ENCODE data around the gene CREG2. TPM values are rescaled to one million over a fixed set of nuclear protein-coding genes. Genes with fewer than 3 reads are reported as not detected.

CREG2 gene
- total RNA-seq, 1 donor from 2014 or later, result not detected

DNA sequence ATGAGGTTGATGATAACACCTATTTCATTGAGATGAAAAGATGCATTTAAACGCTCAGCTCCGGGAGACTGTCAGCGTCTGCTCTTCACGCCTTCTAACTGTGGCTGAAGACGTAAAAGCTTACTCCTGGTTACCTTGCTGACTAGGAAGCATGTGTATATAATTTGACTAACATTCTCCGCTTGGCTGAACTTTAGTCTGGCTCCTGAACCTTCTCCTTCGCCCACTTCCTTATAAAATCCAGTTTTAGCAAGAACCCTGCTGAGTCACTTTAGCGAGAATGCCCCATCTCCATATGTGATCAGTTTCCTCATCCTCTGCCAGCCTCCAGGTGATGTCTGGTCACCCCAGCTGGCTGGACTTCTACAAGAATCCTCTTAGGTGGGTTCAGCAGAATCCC lies 12.7 kb upstream of the CREG2 start:
- ChIA-PET CTCF (interaction anchor here (0.7 to 2.3 kb wide), 3 partner anchors 12 to 52 kb away, joined by 3 to 8 read pairs (median 3); partner anchors contain the start of gene CREG2), POLR2A (interaction anchor here (0.6 to 2.3 kb wide), 5 partner anchors 13 to 431 kb away, joined by 3 to 15 read pairs (median 6); partner anchors contain the start of genes CREG2 and RNF149)
- intact Hi-C loops (cut with micrococcal nuclease), result loop anchor here (2.0 to 5.0 kb wide), 5 partner anchors 93 to 852 kb away; partner anchors contain the start of genes CNOT11 and MAP4K4
- TF ChIP-seq, protein P1, sequence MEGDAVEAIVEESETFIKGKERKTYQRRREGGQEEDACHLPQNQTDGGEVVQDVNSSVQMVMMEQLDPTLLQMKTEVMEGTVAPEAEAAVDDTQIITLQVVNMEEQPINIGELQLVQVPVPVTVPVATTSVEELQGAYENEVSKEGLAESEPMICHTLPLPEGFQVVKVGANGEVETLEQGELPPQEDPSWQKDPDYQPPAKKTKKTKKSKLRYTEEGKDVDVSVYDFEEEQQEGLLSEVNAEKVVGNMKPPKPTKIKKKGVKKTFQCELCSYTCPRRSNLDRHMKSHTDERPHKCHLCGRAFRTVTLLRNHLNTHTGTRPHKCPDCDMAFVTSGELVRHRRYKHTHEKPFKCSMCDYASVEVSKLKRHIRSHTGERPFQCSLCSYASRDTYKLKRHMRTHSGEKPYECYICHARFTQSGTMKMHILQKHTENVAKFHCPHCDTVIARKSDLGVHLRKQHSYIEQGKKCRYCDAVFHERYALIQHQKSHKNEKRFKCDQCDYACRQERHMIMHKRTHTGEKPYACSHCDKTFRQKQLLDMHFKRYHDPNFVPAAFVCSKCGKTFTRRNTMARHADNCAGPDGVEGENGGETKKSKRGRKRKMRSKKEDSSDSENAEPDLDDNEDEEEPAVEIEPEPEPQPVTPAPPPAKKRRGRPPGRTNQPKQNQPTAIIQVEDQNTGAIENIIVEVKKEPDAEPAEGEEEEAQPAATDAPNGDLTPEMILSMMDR (IDR thresholded peaks at IDR 0.05), result no peak
- peaks cover 5% of the 10 kb centered on the region for H3K27me3 Mint-ChIP-seq
- peak overlapping the region; percentile 84 for H3K27ac Mint-ChIP-seq
- peak overlapping the region; percentile 56 for H3K4me3 Mint-ChIP-seq
- no peaks in the 10 kb centered on the region for H3K36me3 Mint-ChIP-seq (ENCODE audit: low read depth)
- H3K4me1 Mint-ChIP-seq, result peaks cover 58% of the 10 kb centered on the region
- DNase-seq (no peak), ATAC-seq (ENCODE audit: low read depth) (peak; percentile 30)
- H3K9me3 Mint-ChIP-seq, result peaks cover 3% of the 10 kb centered on the region

- H3K27ac Mint-ChIP-seq, result peak overlapping the region; percentile 84
- ChIA-PET POLR2A (interaction anchor here (0.6 to 2.3 kb wide), 4 partner anchors 12 to 432 kb away, joined by 3 to 15 read pairs (median 4); partner anchors contain the start of genes CREG2 and RNF149), CTCF (interaction anchor here (1.1 to 2.3 kb wide), 2 partner anchors 11 to 20 kb away, joined by 3 to 8 read pairs; partner anchors contain the start of gene CREG2)
- intact Hi-C loops (cut with micrococcal nuclease), result no loop called here
- H3K4me3 Mint-ChIP-seq, result peak overlapping the region; percentile 35
- H3K36me3 Mint-ChIP-seq (ENCODE audit: low read depth), result no peaks in the 10 kb centered on the region
- H3K27me3 Mint-ChIP-seq, result peaks cover 5% of the 10 kb centered on the region
- peaks cover 55% of the 10 kb centered on the region for H3K4me1 Mint-ChIP-seq
- no peak for DNase-seq
- H3K9me3 Mint-ChIP-seq, result peaks cover 3% of the 10 kb centered on the region
- TF ChIP-seq, protein P1 (IDR thresholded peaks at IDR 0.05), result no peak
- no peak for ATAC-seq (ENCODE audit: low read depth)
Observed at GRCh38 chr2:101399021-101399799, 11.9 kb upstream of the CREG2 start.

- ChIA-PET POLR2A (no interaction called here), CTCF (interaction anchor here (0.6 kb wide), 1 partner anchor 17 kb away, joined by 4 read pairs; no protein-coding TSS in a partner anchor)
- Mint-ChIP-seq H3K9me3 (peaks cover 3% of the 10 kb centered on the region), H3K4me3 (no peak overlapping the region), H3K27me3 (peaks cover 5% of the 10 kb centered on the region), H3K36me3 (ENCODE audit: low read depth) (no peaks in the 10 kb centered on the region), H3K27ac (no peak overlapping the region), H3K4me1 (peaks cover 54% of the 10 kb centered on the region)
- DNase-seq, result no peak
- TF ChIP-seq, protein P1 (IDR thresholded peaks at IDR 0.05), result no peak
- no peak for ATAC-seq (ENCODE audit: low read depth)
- intact Hi-C loops (cut with micrococcal nuclease), result no loop called here
Observed at GRCh38 chr2:101398116-101398821, 11.0 kb upstream of the CREG2 start.

DNA sequence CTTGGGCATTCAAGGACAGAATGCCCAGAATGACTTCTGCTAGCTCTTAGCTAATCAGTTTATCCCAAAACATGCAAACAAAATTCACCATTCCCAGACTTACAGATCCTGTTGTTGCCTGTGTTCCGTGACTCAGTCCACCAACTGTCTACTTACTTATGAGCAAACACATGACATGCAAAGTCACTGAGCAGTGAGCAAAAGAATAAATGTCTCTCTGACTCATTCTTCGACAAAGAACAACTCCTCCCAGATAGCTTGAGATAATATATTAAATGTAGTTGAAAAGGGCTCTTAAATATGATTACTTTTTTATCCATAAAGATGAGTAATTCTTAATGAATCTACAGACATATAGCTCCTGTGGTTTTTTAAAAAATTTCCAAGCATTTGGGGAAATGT lies 9.0 kb upstream of the CREG2 start:
- intact Hi-C loops (cut with micrococcal nuclease), result no loop called here
- H3K4me1 Mint-ChIP-seq, result peaks cover 35% of the 10 kb centered on the region
- H3K27ac Mint-ChIP-seq, result no peak overlapping the region
- TF ChIP-seq, protein P1 (IDR thresholded peaks at IDR 0.05), result no peak
- DNase-seq, result no peak
- H3K27me3 Mint-ChIP-seq, result peaks cover 13% of the 10 kb centered on the region
- no peak for ATAC-seq (ENCODE audit: low read depth)
- H3K9me3 Mint-ChIP-seq, result peaks cover 3% of the 10 kb centered on the region
- ChIA-PET CTCF (interaction anchor here (0.9 kb wide), 1 partner anchor 54 kb away, joined by 3 read pairs; no protein-coding TSS in a partner anchor), POLR2A (no interaction called here)
- H3K4me3 Mint-ChIP-seq, result no peak overlapping the region
- no peaks in the 10 kb centered on the region for H3K36me3 Mint-ChIP-seq (ENCODE audit: low read depth)
